ENCODE measurements around the gene UNC5C.

DNA sequence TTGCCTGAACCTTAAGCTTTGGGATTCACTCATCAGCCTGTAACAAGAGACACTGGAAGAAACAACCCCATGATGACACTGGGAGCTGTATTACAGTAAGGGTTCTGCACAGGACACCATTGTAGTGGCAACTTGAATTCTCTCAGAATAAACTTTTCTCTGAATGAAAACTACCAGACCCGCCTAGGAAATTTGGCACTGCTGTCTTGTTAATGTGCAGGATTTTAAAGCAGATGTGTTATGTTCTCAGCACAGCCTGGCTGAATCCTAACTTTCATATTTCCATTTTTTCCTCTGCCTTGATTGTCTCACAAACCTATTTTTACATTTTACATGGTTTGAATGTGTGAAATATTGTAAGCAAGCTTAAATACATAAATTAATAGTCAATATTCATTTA, 253.6 kb downstream of the UNC5C start:
- TF ChIP-seq SMC3 (IDR thresholded peaks at IDR 0.05; ENCODE audit: low read depth, low read length): no peak
- TF ChIP-seq, protein P1, sequence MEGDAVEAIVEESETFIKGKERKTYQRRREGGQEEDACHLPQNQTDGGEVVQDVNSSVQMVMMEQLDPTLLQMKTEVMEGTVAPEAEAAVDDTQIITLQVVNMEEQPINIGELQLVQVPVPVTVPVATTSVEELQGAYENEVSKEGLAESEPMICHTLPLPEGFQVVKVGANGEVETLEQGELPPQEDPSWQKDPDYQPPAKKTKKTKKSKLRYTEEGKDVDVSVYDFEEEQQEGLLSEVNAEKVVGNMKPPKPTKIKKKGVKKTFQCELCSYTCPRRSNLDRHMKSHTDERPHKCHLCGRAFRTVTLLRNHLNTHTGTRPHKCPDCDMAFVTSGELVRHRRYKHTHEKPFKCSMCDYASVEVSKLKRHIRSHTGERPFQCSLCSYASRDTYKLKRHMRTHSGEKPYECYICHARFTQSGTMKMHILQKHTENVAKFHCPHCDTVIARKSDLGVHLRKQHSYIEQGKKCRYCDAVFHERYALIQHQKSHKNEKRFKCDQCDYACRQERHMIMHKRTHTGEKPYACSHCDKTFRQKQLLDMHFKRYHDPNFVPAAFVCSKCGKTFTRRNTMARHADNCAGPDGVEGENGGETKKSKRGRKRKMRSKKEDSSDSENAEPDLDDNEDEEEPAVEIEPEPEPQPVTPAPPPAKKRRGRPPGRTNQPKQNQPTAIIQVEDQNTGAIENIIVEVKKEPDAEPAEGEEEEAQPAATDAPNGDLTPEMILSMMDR (conservative IDR thresholded peaks at IDR 0.05; ENCODE audit: low read depth, low read length): no peak
- no peak for TF ChIP-seq CEBPB (IDR thresholded peaks at IDR 0.05; ENCODE audit: low read depth, low read length)
